Panc1 (cell line): Measurements from ENCODE around the gene HOXA13. TPM values are rescaled to one million over a fixed set of nuclear protein-coding genes. Genes with fewer than 3 reads are reported as not detected.

Experiments
- ATAC-seq: fragments of 200-7000 bp; cut with Tn5 transposase; 2 replicates; pipeline ENCODE4 v1.9.1; 2020; ENCODE audit warnings: mild to moderate bottlenecking, moderate library complexity
- BruUV-seq: library from RNA; stranded (reverse); fragments of 400-500 nt; replicated peaks from 2 replicates; lab custom pipeline; 2021; lab: Mats Ljungman, UMichigan
- CTCF ChIA-PET: fragments of 300-600 bp; sonication (Branson Sonifier 250); formaldehyde crosslinking; loops from one replicate; lab custom pipeline; 2022; ENCODE audit warnings: antibody characterized with exemption; lab: Charles Lee
- POLR2A ChIA-PET: fragments of 300-600 bp; sonication (Branson Sonifier 250); formaldehyde crosslinking; loops from one replicate; lab custom pipeline; 2022; ENCODE audit warnings: antibody characterized with exemption; lab: Charles Lee
- DNase-seq: peaks from one replicate; pipeline ENCODE4 v3.0.0-alpha.2; 2010; ENCODE audit warnings: low read depth, low spot score
- H3K27ac ChIP-seq: 2 replicates; pipeline ENCODE4 v1.5.1; 2011; ENCODE audit warnings: mild to moderate bottlenecking, low read length, inconsistent platforms
- H3K27me3 ChIP-seq: fragments of 200-500 bp; sonication (Bioruptor generic); 2 replicates; pipeline ENCODE4 v1.6.0; 2014; ENCODE audit warnings: low read length, inconsistent platforms; ENCODE audit not compliant: control insufficient read depth, insufficient read depth
- H3K36me3 ChIP-seq: fragments of 200-500 bp; sonication (Bioruptor generic); 2 replicates; pipeline ENCODE4 v1.5.1; 2014; ENCODE audit warnings: inconsistent platforms, mild to moderate bottlenecking, low read length, moderate library complexity; ENCODE audit not compliant: control insufficient read depth, insufficient read depth
- H3K4me1 ChIP-seq: 2 replicates; pipeline ENCODE4 v1.5.1; 2011; ENCODE audit warnings: inconsistent platforms, mild to moderate bottlenecking, low read length, moderate library complexity; ENCODE audit not compliant: control insufficient read depth, insufficient read depth
- H3K4me3 ChIP-seq, 2 experiments: 2 replicates each; pipeline ENCODE4 v1.5.1; 2011 to 2012; ENCODE audit warnings: low read depth in 2 of 2, low read length in 2 of 2, mild to moderate bottlenecking in 2 of 2, inconsistent platforms in 1 of 2, moderate library complexity in 1 of 2
- H3K9me3 ChIP-seq: fragments of 200-500 bp; sonication (Bioruptor generic); 2 replicates; pipeline ENCODE4 v1.5.1; 2014; ENCODE audit warnings: low read depth, mild to moderate bottlenecking, inconsistent platforms, low read length, moderate library complexity; ENCODE audit not compliant: control insufficient read depth, insufficient read depth
- POLR2AphosphoS5 ChIP-seq: IDR thresholded peaks from 2 replicates; pipeline ENCODE4 v1.6.1; 2012; ENCODE audit warnings: mild to moderate bottlenecking, low read depth, low read length, moderate library complexity
- SIN3A ChIP-seq: IDR thresholded peaks from 2 replicates; pipeline ENCODE4 v1.6.1; 2012; ENCODE audit warnings: low read depth, mild to moderate bottlenecking, low read length, moderate library complexity, borderline replicate concordance; ENCODE audit not compliant: insufficient read depth
- TCF7L2 ChIP-seq: IDR thresholded peaks from 2 replicates; pipeline ENCODE4 v1.6.1; 2011; ENCODE audit warnings: mild to moderate bottlenecking, low read depth, low read length, inconsistent platforms
- in situ Hi-C: cut with HindIII; loops from 2 replicates; pipeline ENCODE4 v1.10.0; 2016; ENCODE audit warnings: low sequenced_read_pairs, low pct_unique_long_range_greater_than_20kb
- intact Hi-C: fragments of 100-400 bp; cut with micrococcal nuclease; formaldehyde crosslinking; loops from one replicate; pipeline ENCODE4 v1.10.0; 2022; ENCODE audit not compliant: unreplicated experiment
- total RNA-seq: library from RNA; stranded (reverse); gene quantifications from one replicate; pipeline ENCODE4 v1.2.1, GENCODE V29; 2021; ENCODE audit not compliant: unreplicated experiment
- TF ChIP-seq, protein P1 (sequence below), 2 experiments: IDR thresholded peaks; 2 replicates each; pipeline ENCODE4 v1.6.1; 2011 to 2012; ENCODE audit warnings: low read depth in 2 of 2, control low read depth in 1 of 2, low read length in 1 of 2, mild to moderate bottlenecking in 1 of 2, moderate library complexity in 1 of 2; ENCODE audit not compliant: insufficient read depth in 1 of 2
- TF ChIP-seq, protein P2 (sequence below): fragments of 450-650 bp; IDR thresholded peaks from 2 replicates; pipeline ENCODE4 v1.5.1; 2017; ENCODE audit warnings: mild to moderate bottlenecking

HOXA13 gene
- total RNA-seq, 1 experiment from 2014 or later: 1.2 TPM

DNA sequence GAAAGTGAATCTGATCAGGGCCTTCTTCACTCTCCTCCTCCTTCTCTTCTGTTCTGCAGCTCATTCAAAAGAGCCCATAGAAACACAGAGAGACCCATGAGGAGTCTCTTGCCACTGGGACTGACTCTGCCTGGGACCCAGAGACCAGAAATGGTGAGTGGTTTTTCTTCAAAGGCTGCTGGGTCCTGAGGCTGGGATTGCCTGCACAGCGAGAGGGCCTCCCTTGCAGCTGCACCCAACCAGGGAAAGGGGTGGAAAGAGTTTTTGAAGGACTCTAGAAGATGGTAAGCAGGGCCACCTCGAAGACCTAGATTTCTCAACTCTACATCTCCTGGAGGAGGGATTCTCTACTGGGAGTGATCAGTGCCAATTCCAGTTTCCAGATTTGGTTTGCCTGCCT, 15.5 kb upstream of the HOXA13 start:
- no peak for DNase-seq
- ChIA-PET POLR2A (no interaction called here), CTCF (no interaction called here)
- Histone ChIP-seq H3K4me3 (no peak overlapping the region), H3K27me3 (no peaks in the 10 kb centered on the region), H3K27ac (no peak overlapping the region), H3K36me3 (no peaks in the 10 kb centered on the region), H3K4me1 (peaks cover 6% of the 10 kb centered on the region), H3K9me3 (no peaks in the 10 kb centered on the region)
- TF ChIP-seq, protein P1, sequence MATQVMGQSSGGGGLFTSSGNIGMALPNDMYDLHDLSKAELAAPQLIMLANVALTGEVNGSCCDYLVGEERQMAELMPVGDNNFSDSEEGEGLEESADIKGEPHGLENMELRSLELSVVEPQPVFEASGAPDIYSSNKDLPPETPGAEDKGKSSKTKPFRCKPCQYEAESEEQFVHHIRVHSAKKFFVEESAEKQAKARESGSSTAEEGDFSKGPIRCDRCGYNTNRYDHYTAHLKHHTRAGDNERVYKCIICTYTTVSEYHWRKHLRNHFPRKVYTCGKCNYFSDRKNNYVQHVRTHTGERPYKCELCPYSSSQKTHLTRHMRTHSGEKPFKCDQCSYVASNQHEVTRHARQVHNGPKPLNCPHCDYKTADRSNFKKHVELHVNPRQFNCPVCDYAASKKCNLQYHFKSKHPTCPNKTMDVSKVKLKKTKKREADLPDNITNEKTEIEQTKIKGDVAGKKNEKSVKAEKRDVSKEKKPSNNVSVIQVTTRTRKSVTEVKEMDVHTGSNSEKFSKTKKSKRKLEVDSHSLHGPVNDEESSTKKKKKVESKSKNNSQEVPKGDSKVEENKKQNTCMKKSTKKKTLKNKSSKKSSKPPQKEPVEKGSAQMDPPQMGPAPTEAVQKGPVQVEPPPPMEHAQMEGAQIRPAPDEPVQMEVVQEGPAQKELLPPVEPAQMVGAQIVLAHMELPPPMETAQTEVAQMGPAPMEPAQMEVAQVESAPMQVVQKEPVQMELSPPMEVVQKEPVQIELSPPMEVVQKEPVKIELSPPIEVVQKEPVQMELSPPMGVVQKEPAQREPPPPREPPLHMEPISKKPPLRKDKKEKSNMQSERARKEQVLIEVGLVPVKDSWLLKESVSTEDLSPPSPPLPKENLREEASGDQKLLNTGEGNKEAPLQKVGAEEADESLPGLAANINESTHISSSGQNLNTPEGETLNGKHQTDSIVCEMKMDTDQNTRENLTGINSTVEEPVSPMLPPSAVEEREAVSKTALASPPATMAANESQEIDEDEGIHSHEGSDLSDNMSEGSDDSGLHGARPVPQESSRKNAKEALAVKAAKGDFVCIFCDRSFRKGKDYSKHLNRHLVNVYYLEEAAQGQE (IDR thresholded peaks at IDR 0.05; ENCODE audit: insufficient read depth in 1 of 2, low read depth in 2 of 2, low read length in 1 of 2): no peak
- no peak for TF ChIP-seq TCF7L2
- TF ChIP-seq, protein P2, sequence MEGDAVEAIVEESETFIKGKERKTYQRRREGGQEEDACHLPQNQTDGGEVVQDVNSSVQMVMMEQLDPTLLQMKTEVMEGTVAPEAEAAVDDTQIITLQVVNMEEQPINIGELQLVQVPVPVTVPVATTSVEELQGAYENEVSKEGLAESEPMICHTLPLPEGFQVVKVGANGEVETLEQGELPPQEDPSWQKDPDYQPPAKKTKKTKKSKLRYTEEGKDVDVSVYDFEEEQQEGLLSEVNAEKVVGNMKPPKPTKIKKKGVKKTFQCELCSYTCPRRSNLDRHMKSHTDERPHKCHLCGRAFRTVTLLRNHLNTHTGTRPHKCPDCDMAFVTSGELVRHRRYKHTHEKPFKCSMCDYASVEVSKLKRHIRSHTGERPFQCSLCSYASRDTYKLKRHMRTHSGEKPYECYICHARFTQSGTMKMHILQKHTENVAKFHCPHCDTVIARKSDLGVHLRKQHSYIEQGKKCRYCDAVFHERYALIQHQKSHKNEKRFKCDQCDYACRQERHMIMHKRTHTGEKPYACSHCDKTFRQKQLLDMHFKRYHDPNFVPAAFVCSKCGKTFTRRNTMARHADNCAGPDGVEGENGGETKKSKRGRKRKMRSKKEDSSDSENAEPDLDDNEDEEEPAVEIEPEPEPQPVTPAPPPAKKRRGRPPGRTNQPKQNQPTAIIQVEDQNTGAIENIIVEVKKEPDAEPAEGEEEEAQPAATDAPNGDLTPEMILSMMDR: no peak
- TF ChIP-seq SIN3A: no peak
- ATAC-seq: no peak
- in situ Hi-C loops (no loop called here), intact Hi-C loops (no loop called here)
- BruUV-seq: no TSS peak

DNA sequence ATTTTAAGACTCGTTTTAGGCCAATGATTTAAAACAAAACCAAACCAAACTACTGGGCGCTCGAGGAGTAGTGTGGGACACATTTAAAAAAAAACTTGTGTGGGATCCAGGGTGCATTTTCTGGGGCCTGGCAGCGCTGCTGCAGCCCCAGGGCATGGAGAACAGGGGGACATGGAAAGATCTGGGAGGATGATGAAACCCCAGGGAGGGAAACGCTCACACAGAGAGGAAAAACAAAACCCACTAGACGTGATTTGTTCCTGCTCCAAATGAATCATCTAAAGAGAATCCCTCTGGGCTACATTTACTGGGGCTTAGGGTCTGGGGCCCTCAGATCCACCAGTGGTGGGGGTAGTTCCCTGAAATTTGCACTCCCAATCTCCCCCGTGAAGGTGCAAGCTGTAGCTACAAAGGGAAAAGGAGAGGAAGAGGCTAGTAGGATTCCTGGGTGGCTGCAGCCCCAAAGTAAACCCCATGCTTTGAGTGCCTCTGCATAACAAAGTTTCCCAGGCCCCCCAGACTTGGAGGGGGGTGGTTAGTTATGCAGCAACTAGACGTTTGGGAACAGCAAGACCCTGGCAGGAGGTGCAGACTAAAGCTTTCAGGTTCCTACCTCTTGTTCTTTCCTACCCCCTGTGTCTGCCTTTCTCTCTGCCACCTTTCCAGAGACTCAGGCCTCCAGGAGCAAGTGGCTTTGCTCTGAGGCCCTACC, 14.5 kb upstream of the HOXA13 start:
- BruUV-seq: no TSS peak
- CTCF ChIA-PET: no interaction called here

More for the DNA sequence above, 14.5 kb upstream of the HOXA13 start:
- ATAC-seq: no peak
- no peak for DNase-seq
- Histone ChIP-seq H3K36me3 (no peaks in the 10 kb centered on the region), H3K4me3 (no peak overlapping the region), H3K4me1 (peaks cover 6% of the 10 kb centered on the region), H3K27ac (no peak overlapping the region), H3K27me3 (no peaks in the 10 kb centered on the region), H3K9me3 (no peaks in the 10 kb centered on the region)
- intact Hi-C loops: no loop called here
- POLR2A ChIA-PET: no interaction called here
- in situ Hi-C loops: no loop called here
- TF ChIP-seq POLR2AphosphoS5 (no peak), SIN3A (no peak), TCF7L2 (no peak)
- TF ChIP-seq, protein P1 (IDR thresholded peaks at IDR 0.05; ENCODE audit: insufficient read depth in 1 of 2, low read depth in 2 of 2, low read length in 1 of 2): no peak
- TF ChIP-seq, protein P2: no peak
